ENCODE results near the gene TAF6L.

DNA sequence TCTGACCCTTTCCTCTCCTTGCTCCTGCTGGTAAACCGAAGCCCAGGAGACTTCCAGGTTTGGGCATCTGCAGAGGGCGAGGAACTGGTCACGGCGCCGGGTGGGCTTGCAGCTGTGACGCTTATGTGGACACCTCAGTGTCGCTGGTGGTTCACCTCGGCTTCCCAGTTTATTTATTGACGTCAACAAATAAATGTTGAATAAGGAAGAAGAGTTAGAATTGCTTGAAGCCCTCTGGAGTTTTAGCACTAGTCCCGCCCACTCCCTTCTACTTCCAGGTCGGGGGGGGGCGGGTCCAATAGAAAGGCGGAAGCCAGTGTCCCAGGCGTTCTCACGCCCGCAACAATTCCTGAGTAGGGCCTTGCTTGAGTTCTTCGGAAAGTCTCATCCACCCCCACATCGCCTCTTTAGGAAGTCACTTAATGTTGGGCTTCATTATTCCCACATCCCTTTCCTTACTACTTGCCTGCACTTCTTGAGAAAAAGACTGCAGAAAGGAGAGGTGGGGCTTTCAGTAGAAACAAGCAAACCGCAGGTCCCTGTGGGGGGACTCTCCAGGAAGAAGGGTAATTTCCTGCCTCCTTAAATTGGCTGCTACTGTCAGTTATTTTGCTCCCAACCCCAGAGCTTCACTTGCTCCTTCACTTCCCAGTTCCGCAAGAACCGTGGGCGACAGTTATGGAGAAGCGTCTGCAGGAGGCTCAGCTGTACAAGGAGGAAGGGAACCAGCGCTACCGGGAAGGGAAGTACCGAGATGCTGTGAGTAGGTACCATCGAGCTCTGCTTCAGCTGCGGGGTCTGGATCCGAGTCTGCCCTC lies 42.8 kb upstream of the TAF6L start, which contains the start of gene TTC9C:
- TF ChIP-seq CTCF (IDR thresholded peaks at IDR 0.05; ENCODE audit: low read depth, low read length) (no peak), EZH2phosphoT487 (IDR thresholded peaks at IDR 0.05; ENCODE audit: low read depth) (no peak)
